OCI-LY7 (cell line): Measurements from ENCODE around the gene FAM53C.
A peak's percentile ranks its signal among the peaks of the same experiment; 100 is the strongest.

ENCODE experiments used
- CTCF ChIP-seq: fragments of 200-600 bp; sonication (generic); conservative IDR thresholded peaks from 2 replicates; pipeline ENCODE4 v1.5.1; 2014; ENCODE audit warnings: mild to moderate bottlenecking, antibody characterized with exemption, low read length, moderate library complexity, mixed read lengths
- EZH2phosphoT487 ChIP-seq: fragments of 200-600 bp; sonication (generic); IDR thresholded peaks from 2 replicates; pipeline ENCODE4 v1.6.1; 2018; ENCODE audit warnings: low read depth, borderline replicate concordance, mild to moderate bottlenecking, mixed run types, antibody characterized with exemption, low read length, moderate library complexity, mixed read lengths

GRCh38 chr5:138352722-138353559 is 14.9 kb downstream of the FAM53C start:
- peak; percentile 53 for TF ChIP-seq CTCF
- no peak for TF ChIP-seq EZH2phosphoT487
